Mononuclear cell (primary cell): ENCODE data around the gene SPIN2B. TPM values are rescaled to one million over a fixed set of nuclear protein-coding genes. Genes with fewer than 3 reads are reported as not detected.
"Not testable (repeated sequence)": the region's sequence is repeated elsewhere in the genome, so short reads cannot be mapped to it uniquely, and the experiment has no call there.

Experiments used
- H3K27me3 ChIP-seq: 2 replicates; pipeline ENCODE4 v1.6.0; 2011; ENCODE audit warnings: low read length, control low read depth; ENCODE audit not compliant: insufficient read depth
- H3K4me1 ChIP-seq: 2 replicates; pipeline ENCODE4 v1.5.1; 2011; ENCODE audit warnings: mild to moderate bottlenecking, low read length, control low read depth; ENCODE audit not compliant: insufficient read depth
- H3K4me3 ChIP-seq: 2 replicates; pipeline ENCODE4 v1.5.1; 2011; ENCODE audit warnings: mild to moderate bottlenecking, low read length, moderate library complexity
- H3K9me3 ChIP-seq: 2 replicates; pipeline ENCODE4 v1.5.1; 2011; ENCODE audit warnings: low read depth, mild to moderate bottlenecking, control low read depth, low read length
- total RNA-seq: library from RNA; depleted of rRNA; stranded (reverse); fragments of >200 nt; gene quantifications from one replicate; pipeline ENCODE4 v1.2.3, GENCODE V29; 2012

Gene SPIN2B
- total RNA-seq, 1 donor, result 5.1 TPM

- not testable (repeated sequence) for H3K4me1 ChIP-seq, H3K4me3 ChIP-seq, H3K9me3 ChIP-seq, H3K27me3 ChIP-seq
These were observed 3.8 kb downstream of the SPIN2B start for GRCh38 chrX:57117566-57117965.

GRCh38 chrX:57104921-57105398 is 16.4 kb downstream of the SPIN2B start:
- H3K9me3 ChIP-seq, result no peaks in the 10 kb centered on the region
- no peak overlapping the region for H3K4me3 ChIP-seq
- no peaks in the 10 kb centered on the region for H3K27me3 ChIP-seq
- H3K4me1 ChIP-seq, result no peaks in the 10 kb centered on the region

- Histone ChIP-seq H3K9me3 (no peaks in the 10 kb centered on the region), H3K4me1 (no peaks in the 10 kb centered on the region), H3K4me3 (no peak overlapping the region), H3K27me3 (no peaks in the 10 kb centered on the region)
These were observed 16.9 kb downstream of the SPIN2B start for GRCh38 chrX:57104406-57104805.

GRCh38 chrX:57103489-57103888 is 17.9 kb downstream of the SPIN2B start:
- no peaks in the 10 kb centered on the region for H3K9me3 ChIP-seq
- H3K27me3 ChIP-seq, result no peaks in the 10 kb centered on the region
- H3K4me1 ChIP-seq, result no peaks in the 10 kb centered on the region
- H3K4me3 ChIP-seq, result no peak overlapping the region

- H3K4me1 ChIP-seq, H3K4me3 ChIP-seq, H3K9me3 ChIP-seq, H3K27me3 ChIP-seq: not testable (repeated sequence)
These were observed 18.4 kb downstream of the SPIN2B start for GRCh38 chrX:57102918-57103317.

- no peaks in the 10 kb centered on the region for H3K4me1 ChIP-seq
- no peaks in the 10 kb centered on the region for H3K27me3 ChIP-seq
- no peaks in the 10 kb centered on the region for H3K9me3 ChIP-seq
- H3K4me3 ChIP-seq, result no peak overlapping the region
These were observed 38.2 kb downstream of the SPIN2B start for GRCh38 chrX:57083143-57083542.

- no peaks in the 10 kb centered on the region for H3K27me3 ChIP-seq
- H3K4me1 ChIP-seq, result no peaks in the 10 kb centered on the region
- no peak overlapping the region for H3K4me3 ChIP-seq
- H3K9me3 ChIP-seq, result no peaks in the 10 kb centered on the region
These were observed 46.9 kb downstream of the SPIN2B start for GRCh38 chrX:57074458-57074857.

- Histone ChIP-seq H3K4me3 (no peak overlapping the region), H3K9me3 (no peaks in the 10 kb centered on the region), H3K4me1 (no peaks in the 10 kb centered on the region), H3K27me3 (no peaks in the 10 kb centered on the region)
These were observed 51.0 kb downstream of the SPIN2B start for GRCh38 chrX:57070185-57070984.

Other genes with a start within 250 kb of the SPIN2B start
- gene SPIN3, start 126.0 kb downstream of the SPIN2B start, total RNA-seq, result 3.3 TPM
- 0.10 TPM for gene SPIN2A, start 15.8 kb upstream of the SPIN2B start, total RNA-seq
- 7.9 TPM for gene FAAH2, start 165.2 kb upstream of the SPIN2B start, total RNA-seq